Suppressor macrophage (primary cell): ENCODE measurements around the gene KAZALD1.

Experiments
- DNase-seq, 4 experiments: peaks; one replicate each; pipeline ENCODE4 v3.0.0-alpha.2; 2020 to 2022

The KAZALD1 gene

GRCh38 chr10:101095550-101096213 is 33.9 kb downstream of the KAZALD1 start:
- peak; percentile 76 to 85 (median 81) for DNase-seq

GRCh38 chr10:101096378-101096777 is 34.6 kb downstream of the KAZALD1 start:
- no peak for DNase-seq

DNA sequence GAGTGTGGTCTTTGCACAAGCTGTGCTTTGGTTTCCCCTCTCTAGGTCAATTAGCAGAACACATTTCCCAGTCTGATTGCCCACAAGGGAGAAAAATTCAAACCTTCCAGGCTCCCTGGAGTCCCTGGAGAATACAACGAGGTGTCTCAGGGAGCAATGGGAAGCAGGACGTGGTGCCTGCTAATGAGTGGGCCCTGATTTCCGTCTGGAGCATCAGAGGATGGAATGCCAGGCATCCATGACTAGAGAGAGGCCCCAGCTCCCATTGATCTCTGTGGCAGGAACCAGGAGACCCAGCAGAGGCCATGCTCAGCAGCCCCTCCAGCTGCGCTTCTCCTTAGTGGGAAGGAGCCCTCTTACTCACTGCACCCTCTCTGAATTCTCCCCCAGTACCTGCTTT is 36.1 kb downstream of the KAZALD1 start:
- DNase-seq, result no peak

GRCh38 chr10:101099901-101100300 is 38.1 kb downstream of the KAZALD1 start:
- DNase-seq, result no peak

DNA sequence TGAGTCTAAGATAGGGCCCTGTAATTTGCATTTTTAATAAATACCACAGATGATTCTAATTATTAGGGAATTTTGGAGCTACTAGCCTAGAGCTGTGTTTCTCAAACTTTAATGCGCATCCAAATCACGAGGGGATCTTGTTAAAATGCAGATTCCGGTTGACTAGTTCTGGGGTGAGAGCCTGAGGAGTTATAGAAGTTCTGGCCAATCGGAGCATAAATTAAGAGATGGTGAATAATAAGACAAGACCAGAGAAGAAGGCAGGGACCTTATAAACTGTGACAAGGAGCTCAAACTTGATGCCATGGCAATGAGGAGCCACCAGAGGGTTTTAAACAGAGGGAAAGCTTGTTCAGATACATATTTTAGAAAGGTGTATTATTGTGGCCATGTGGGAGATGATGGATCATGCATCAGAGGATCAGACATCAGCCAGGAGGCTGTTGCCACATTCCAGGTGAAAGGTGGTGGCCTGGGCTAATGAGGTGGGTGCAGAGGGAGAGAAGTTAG is 39.6 kb downstream of the KAZALD1 start:
- DNase-seq, result no peak

DNA sequence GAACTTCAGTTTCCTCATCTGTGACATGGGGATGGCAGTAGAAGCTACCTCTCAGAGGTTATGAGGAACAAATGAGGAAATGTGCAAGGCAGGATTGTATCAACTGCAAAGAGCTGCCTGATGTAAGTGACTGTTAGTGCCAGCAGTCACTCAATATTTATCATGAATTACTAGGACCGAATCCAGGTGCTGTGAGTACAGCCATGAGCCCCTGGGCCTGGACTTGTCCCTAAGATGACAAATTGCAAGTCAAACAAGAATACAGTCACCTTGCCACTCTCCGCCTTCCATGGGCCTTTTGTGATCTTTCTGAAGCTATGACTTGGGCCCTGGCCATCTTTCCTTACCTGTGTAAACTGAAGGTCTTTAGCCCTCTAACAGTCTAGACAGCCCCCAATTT is 41.6 kb downstream of the KAZALD1 start:
- no peak for DNase-seq

DNA sequence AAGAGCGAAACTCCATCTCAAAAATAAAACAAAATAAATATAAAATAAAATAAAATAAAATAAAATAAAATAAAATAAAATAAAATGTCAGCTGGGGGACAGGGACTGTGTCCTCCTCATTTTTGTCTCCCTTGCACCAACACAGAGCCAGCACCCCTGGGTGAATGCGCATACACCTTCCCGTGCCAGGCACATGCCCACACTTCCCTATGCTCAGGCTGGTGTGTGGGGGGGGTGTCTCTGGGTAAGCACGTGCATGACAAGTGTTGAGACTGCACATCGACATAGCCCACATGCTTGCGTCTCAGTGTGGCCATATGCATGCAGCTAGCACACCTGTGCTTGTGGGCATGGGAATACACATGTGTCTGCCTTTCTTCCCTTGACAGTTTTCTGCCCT is 44.6 kb downstream of the KAZALD1 start:
- no peak for DNase-seq

DNA sequence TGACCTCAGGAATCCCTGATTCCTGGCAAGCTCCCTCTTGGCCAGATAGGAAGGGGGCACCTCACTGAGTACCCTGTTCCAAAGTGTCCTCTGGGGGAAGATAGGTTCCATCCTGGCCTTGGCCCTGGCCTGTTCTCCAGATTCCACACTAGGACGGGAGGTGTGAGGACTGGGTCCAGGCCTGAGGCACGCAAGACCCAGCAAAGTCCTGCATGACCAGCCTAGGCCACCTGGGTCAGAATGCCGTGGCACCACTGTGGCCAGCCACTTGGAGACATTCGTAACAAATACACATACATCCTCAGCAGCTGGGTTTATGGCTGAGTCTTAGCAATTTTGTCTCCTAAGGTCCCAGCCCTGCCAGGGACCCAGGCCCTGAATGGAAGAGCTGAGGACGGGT is 46.0 kb downstream of the KAZALD1 start:
- DNase-seq, result no peak

DNA sequence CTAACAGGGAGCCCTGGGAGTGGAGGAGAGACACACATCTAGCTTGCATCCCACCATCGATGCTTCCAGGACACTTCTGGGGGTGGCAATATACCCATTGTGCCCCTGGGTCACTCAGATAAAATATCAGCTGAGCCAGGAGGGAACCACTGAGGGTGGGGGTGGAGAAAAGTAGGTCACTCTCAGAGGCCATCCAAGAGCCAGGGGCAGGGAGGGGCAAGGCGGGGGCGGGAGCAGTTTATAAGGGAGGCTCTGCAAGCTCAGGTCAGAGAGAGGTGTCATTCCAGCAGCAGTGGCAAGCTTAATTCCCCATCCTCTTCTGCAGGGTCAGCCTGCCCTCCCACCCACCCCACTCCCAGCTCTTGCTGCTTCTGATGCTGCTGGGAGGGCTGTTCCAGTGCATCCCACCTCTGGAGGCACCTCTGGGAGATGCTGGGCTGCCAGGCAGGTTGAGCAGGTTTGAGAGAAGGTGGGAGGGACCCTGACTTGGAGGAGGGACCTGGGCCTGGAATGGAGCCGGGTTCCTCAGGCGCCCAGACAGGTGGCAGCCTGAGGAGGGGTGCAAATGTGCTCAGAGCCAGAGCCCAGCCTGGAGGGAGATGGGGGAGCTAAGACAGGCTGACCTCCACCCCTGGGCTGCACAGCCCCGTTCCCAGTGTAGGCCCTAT is 49.2 kb downstream of the KAZALD1 start:
- no peak for DNase-seq

GRCh38 chr10:101111547-101111946 is 49.8 kb downstream of the KAZALD1 start:
- no peak for DNase-seq

- DNase-seq, result no peak
These were observed 51.2 kb downstream of the KAZALD1 start for GRCh38 chr10:101112799-101113594.

DNA sequence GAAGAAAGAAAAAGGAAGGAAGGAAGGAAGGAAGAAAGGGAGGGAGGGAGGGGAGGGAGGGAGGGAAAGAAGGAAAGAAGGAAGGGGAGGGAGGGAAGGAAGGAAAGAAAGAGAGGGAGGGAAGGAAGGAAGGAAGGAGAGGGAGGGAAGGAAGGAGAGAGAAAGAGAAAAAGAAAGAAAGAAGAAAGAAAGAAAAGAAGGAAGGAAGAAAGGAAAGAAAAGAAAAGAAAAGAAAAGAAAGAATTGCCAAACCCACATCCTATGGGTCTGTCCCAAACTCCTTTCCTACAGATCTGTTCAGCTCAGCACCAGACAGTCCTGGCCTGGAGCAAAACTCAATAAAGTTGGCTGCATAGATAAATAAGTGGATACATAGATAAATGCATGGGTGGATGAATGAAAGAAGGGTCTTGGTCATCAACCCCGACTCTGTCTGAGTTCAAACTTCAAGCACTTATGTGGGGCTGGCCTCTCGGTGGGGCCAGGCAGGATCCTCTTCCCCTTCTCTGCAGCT is 52.2 kb downstream of the KAZALD1 start:
- DNase-seq, result no peak

GRCh38 chr10:101114646-101115045 is 52.9 kb downstream of the KAZALD1 start:
- peak; percentile 47 to 74 (median 60) for DNase-seq
